Stimulated activated CD4-positive, alpha-beta T cell treated with anti-CD3 and anti-CD28 coated beads, Interleukin-1b, Interleukin-23, amount 100 ng/mL, for 1 hour (primary cell): ENCODE results near the gene PIEZO2.
"Not testable (repeated sequence)": the region's sequence is repeated elsewhere in the genome, so short reads cannot be mapped to it uniquely, and the experiment has no call there.

Experiments
- DNase-seq, 2 donors: peaks; one replicate each; pipeline ENCODE4 v3.0.0-alpha.2; 2020; ENCODE audit warnings: low read depth in 2 of 2

PIEZO2 gene

DNA sequence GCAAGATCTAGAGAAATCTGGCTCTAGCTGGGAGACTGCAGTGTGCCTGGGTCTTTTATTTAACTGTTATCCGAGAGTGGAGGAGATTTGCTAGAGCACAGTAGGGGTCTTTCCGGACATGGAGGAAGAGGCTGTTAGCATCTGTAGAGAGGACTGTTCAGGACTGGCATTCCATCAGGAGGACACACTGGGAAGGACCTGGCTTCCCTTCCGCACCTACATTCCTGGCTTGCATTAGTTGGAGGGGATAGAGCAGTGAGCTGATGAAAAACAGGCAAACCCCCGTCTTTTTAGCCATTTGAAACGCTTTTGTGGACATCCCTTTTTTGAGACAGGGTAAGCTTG, 874 bp upstream of the PIEZO2 start:
- DNase-seq = no peak

DNA sequence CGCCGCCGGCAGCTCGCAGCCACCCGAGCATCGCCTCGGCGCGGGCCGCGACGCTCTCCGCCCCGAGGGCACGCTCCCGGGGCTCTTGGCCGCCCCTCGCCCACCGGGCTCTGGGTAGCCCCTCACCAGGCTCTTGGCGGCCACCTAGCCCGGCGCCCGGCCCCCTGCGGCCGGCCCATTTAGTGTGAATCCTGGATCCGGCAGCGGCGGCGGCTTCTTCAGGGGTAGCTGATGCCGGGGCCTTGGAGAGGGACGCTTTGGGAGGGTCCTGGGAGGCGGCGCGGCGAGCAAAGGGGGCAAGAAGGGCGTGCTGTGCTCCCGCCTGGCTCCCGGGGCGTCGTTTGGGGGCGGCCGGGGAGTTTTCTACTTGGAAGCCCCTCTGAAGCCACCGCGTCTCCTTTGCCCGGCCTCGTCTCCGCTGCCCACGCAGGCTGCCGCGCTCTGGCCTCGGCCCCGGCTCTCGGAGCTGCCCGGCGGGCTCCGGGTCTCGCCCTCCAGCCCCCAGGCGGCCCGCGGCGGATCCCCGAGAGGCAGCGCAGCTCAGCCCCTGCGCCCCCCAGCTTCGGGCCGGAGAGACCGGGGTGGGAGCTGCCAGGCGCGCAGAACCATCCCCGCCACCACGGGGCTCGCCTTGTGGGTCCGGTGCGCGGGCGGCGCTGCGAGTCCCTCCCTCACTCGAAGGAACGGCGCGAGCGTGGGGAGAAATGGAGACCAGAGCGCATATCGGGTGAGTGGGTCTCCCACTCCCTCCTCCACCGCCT, 509 bp downstream of the PIEZO2 start:
- DNase-seq = no peak

GRCh38 chr18:11147962-11148679, 1.2 kb downstream of the PIEZO2 start:
- no peak for DNase-seq

DNA sequence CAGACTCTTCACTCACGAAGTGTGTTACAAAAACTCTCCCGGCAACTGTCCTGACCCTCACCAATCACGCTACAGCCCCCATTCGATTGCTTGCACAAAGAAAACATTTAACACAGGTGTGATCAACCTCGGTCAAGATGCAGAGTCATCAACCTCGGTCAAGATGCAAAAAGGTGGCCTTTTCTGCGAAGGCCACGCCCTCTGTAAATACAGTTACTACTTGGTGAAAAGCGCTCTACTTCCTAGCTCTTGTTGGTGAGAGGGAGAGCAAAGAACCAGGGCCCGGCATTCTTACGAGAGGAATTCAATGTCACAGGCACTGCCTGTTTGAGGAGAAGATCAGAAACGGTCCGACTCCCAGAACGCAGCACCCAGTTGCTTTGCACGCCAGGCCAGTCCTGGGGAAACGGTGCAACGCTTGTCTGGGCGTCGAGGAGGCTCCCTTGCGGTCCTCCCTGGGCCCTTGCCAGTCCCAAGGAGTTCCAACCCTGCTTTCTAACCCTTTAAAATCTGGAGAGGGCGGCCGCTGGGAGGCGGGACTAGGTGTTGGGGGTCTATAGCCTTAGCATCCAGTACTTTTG, 1.9 kb downstream of the PIEZO2 start:
- no peak for DNase-seq

- DNase-seq = no peak
Observed at GRCh38 chr18:11146947-11147345, 2.4 kb downstream of the PIEZO2 start.

DNA sequence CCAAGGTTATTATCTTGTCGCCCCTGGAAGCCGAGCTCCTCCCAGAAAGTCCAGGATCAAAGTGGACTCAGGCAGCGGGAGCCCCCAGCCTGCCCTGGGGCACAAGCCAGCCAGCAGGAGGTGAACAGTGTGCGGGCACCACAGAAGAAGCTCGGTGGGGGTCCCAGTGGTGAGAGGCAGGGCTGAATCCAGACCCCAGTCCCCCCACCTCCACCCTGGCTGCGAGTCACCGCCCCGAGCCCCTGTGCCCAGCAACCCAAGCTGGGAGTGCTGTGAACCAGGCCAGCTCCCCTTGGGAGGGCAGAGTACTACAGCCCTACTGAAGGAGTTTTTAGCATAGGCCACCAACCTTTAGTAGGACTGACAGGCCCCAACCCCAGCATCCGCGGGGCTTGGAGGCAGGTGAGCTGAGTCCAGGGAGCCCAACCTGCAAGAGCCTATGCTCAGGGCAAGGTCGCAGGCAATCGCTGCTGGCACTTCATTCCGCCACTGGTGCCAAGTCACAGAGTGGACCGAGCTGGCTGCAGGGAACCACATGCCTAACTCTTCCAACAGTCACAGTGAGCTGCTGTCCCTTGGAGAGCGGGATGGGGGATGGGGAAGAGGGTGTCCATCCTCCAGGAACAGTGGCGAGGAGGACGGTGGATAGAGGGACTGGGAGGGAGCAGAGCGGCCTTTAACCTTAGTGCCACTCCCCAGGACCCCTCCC, 3.0 kb downstream of the PIEZO2 start:
- no peak for DNase-seq

DNA sequence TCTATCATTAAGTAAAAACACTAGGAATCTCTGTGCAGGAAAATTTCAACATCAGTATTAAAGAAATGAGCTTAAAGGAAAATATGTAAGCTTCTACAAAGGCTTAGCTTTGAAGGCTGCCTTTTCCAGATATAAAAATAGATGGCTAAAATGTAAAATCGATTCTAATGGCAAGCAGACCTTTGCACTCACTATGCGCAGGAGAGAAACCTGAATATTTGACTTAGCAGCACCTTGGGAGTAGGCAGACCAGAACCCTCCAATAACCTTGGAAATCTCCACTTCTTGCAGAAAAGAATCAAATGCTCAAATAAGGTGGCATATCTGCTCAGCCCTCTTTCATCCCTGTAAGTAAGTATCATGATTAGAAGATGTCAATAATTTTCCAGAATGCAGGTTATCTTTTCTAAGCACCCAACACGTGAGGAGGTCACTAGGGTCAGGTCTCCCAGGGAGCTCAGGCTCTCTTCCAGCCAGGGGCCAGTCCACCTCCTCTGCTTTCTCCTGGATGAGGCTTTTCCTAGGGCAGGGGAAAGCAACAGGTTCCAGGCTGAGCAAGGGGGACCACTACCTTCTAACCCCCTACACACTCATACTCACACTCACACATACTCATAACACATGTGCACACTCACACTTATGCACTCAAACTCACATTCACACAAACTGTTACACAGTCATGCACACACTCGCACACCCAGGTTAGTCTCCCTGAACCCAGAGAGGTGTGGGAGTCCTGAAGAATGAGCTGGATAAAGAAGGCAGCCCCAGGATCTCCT, 3.8 kb downstream of the PIEZO2 start:
- DNase-seq = no peak

DNA sequence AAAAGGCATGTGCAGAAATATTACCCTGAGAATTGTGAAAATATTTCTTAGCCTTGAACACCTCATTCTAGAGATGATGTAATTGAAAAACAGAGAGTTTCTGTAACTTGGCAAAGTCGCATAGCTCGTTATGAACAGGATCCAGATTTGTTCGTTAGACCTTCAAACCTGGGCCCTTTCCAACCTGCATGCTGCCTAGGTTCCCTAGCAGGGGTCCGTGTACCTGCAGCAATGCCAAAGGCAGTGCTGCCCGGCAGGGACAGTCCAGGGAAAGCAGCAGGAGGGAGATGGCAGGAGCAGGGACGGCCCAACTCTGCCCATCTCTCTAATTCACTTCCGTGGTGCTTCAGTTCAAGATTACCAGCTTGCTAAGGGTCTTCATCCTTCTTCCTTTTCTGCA, 12.0 kb downstream of the PIEZO2 start:
- DNase-seq = no peak

DNA sequence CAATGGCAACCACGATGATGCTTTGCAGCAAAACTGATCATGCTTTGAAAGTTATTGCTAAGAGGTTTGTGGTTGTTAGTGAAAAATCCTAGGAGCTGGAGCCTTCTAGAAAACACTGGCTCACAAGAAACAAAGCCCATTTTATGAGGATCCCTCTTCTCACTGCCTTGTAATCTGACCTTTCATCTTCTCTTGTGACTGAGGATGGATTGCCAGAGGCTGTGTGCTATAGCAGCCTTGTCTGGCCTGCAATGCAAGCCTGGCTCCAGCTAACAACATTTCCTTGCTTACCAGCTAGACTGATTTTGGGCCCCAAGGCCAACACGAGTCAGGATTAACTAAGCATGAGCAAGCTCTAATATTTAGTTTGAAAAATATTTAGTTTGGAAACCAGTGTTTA, 13.1 kb downstream of the PIEZO2 start:
- no peak for DNase-seq

DNA sequence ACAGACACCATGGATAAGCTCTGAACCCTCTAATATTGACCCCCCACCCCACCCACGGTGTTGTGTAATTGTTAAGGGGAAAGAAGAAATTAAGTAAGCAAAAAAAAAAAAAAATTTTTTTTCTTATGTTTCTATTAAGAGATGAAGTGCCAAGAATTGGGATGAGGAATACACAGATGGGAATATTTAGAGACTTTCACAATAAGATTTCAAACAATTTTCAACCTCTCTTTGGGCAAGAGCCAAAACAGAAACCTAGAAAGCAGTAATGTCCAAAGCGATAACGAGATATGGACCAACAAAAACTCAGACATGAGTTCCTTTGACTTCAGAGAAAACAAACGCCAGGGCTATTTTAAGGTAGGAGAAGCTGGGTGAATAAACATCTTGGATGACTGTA, 14.4 kb downstream of the PIEZO2 start:
- DNase-seq = no peak

DNA sequence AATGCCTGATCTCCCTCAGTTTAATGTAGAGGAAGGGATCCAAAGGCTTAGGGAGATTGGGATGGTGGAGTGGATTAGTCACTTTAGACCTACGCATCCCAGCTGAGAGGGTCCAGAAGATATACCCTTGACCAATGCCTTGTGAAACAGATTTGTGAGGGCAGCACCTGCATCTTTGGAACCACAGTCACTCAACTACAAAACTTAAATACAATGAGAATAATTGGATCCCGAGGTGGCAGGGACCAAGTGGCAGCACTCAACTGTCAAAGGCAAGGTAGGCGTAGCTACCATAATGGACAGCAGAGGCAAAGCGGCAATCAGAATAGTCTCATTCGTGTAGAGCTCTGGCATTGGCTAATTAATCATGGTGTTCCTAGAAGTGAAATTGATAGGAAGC, 20.3 kb downstream of the PIEZO2 start:
- not testable (repeated sequence) for DNase-seq

GRCh38 chr18:11125492-11126315, 23.7 kb downstream of the PIEZO2 start:
- DNase-seq = no peak

- no peak for DNase-seq
Observed at GRCh38 chr18:11124054-11124453, 25.3 kb downstream of the PIEZO2 start.

DNA sequence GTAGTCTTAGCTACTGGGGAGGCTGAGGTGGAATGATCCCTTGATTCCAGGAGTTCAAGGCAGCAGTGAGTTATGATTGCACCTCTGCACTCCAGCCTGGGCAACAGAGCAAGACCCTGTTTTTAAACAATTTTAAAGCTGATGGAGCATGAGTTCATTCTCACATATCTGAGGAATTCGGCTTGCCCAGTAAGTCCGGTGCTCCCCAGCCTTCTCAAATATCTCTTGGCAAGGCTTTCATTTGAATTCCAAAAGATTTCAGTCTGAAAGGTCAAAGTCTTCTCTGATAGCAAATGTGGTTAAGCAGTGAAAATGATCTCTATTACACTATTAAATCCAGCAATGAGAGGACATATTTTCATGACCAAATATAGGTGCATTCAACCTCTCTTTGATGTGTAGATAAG, 27.9 kb downstream of the PIEZO2 start:
- DNase-seq = no peak

DNA sequence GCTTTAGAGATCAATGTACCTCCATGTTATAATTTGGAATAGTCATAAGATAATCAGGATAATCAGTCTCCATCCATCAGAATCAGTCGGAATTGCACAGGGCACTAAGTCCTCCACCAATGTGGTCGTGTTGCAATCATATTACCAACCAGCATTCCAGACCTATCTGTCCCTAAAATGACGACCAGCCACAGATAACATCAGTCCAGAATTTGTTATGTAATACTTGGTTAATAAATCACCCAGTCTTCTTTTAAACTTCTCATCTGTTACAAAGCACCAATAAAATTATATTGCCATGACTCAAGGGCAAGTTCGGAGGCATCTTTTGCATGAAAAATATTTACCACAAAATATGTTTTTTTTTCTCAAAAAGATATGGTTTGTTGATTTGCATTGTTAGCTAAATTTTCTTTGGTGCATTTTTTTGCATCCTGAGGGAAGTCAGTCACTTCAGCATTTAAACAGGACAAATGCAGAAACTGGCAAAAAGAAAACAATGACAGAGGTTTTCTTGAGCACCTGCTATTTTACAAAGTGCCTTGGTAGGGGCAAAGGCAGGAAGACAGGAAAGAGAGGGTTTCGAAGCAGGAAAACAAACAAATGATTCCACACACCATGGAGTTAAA, 29.3 kb downstream of the PIEZO2 start:
- no peak for DNase-seq

- no peak for DNase-seq
Observed at GRCh38 chr18:11119550-11119949, 29.8 kb downstream of the PIEZO2 start.

- no peak for DNase-seq
Observed at GRCh38 chr18:11118051-11118766, 31.2 kb downstream of the PIEZO2 start.

GRCh38 chr18:11115276-11115675, 34.1 kb downstream of the PIEZO2 start:
- no peak for DNase-seq

DNA sequence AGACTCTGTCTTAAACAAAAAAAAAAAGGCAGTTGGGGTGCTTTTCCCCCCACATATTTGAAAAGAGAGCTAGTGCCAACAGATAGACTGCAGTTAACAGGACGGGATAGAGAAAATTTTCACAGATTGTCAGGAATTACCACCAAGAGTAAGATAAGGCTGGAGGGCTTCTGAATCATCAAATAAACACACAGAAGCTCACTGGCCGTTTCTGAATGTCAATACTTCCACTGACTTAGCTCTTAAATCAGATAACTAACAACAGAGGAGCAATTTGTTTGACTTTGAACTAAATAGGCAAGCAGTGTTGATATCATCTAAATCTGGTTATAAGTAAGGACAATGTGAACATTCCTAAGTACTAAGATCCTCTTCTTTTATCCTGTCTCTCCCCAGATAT, 34.7 kb downstream of the PIEZO2 start:
- DNase-seq = no peak

DNA sequence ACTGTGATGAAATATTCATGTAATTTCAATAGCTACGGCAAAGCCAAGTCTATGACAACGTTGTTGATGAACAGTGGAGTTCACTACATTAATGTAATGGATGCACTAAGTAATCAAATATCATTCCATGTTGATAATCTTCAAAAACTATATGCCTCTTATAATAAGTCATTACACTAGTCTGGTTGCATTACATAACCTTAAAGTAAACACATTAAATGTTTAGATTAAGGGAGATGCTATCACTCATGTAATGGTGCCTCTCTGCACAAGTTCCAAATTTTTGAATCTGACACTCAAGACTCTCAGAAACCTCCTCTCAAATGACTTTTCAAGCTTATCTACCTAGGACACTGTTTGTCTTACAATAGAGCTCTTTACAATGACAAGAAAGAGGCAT, 35.4 kb downstream of the PIEZO2 start:
- DNase-seq = no peak
